ENCODE measurements around the gene ZAR1.
"Not testable (repeated sequence)": the region's sequence is repeated elsewhere in the genome, so short reads cannot be mapped to it uniquely, and the experiment has no call there.

ZAR1 gene, protein sequence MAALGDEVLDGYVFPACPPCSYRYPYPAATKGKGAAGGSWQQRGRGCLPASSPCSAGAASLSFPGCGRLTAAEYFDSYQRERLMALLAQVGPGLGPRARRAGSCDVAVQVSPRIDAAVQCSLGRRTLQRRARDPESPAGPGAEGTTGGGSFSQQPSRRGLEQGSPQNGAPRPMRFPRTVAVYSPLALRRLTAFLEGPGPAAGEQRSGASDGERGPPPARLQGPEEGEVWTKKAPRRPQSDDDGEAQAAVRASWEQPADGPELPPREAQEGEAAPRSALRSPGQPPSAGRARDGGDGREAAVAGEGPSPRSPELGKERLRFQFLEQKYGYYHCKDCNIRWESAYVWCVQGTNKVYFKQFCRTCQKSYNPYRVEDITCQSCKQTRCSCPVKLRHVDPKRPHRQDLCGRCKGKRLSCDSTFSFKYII

GRCh38 chr4:48490012-48490679, at the start of gene ZAR1:
TSS of gene ZAR1 (plus strand) at chr4:48490252. CDS start at chr4:48490292, 40 bp downstream.
- in situ Hi-C loops (cut with MboI; ENCODE audit: low sequenced_read_pairs), result no loop called here

DNA sequence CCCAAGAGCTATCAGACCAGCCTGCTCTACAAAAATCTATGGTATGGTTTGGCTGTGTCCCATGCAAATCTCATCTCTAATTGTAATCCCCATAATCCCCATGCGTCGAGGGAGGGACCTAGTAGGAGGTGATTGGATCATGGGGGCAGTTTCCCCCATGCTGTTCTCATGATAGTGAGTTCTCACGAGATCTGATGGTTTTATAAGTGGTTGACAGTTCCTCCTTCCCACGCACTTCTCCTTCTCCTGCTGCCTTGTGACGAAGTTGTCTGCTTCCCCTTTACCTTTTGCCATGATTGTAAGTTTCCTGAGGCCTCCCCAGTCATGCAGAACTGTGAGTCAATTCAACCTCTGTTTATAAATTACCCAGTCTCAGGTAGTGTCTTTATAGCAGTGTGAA, 49.1 kb upstream of the ZAR1 start:
- in situ Hi-C loops (cut with MboI; ENCODE audit: low sequenced_read_pairs), result not testable (repeated sequence)

DNA sequence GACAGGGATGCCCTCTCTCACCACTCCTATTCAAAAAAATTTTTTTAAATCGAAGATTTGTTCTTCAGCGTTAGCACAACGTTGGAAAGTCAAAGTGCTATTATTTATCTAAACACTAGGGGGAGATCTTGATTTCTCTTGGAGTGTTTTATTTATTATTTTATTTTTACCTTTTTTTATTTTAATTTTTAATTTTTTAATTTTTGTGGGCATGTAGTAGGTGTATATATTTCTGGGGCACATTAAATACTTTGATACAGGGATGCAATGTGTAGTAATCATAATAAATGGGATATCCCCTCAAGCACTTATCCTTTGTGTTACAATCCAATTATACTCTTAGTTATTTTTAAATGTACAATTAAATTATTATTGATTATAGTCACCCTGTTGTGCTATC, 44.3 kb upstream of the ZAR1 start:
- in situ Hi-C loops (cut with MboI; ENCODE audit: low sequenced_read_pairs), result no loop called here

DNA sequence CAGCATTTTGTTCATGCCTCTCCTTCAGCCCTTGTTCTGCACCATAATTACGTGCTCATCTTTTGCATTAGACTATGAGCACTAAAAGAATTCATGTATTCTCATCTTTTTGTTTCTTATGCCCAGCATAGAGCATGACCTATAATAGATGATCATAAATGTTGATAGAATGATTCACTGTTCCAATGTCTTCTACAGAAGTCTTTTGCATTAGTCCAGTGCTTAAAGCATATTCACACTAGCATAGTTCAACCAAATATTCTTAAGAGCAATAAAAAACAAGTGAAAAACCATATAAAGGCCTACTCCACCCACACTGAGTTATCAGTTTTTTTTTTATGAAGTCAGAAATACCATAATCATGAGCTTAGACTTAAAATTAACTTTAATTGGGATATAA, 43.4 kb upstream of the ZAR1 start:
- in situ Hi-C loops (cut with MboI; ENCODE audit: low sequenced_read_pairs), result no loop called here

- in situ Hi-C loops (cut with MboI; ENCODE audit: low sequenced_read_pairs), result no loop called here
Observed at GRCh38 chr4:48449151-48449550, 40.9 kb upstream of the ZAR1 start.

DNA sequence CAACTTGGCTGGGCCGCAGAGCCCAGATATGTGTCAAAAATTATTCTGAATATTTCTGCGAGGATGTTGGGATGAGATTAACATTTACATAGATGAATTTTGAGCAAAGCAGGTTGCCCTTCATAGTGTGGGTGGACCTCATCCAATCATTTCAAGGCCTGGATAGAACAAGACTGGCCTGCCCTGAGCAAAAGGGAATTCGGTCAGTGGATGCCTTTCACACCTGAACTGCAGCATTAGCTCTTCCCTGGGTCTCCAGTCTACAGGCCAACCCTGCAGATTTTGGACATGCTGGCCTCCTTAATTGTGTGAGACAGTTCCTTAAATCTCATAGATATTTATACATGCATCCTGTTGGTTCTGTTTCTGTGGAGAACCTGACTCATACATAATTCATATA, 39.3 kb upstream of the ZAR1 start:
- in situ Hi-C loops (cut with MboI; ENCODE audit: low sequenced_read_pairs), result no loop called here

GRCh38 chr4:48451656-48452055, 38.4 kb upstream of the ZAR1 start:
- in situ Hi-C loops (cut with MboI; ENCODE audit: low sequenced_read_pairs), result not testable (repeated sequence)

DNA sequence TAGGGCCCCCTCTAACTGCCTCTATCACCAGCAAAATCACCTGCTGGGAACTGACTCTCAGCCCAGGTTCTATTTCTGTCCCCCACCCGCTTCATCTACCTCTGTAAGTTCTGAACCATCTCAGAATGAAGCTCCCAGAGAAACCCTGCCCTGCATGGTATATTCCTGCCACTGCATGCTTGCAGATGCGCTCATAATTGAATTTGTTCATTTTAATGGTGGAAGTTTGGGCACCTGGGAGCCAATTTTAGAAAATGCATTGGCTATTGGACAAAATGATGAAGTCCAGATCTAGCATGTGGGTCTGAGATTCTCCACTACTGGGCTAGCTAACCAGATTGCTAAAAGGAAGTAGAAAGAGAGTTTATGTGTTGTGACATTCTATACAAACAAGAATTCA, 35.5 kb upstream of the ZAR1 start:
- in situ Hi-C loops (cut with MboI; ENCODE audit: low sequenced_read_pairs), result no loop called here

DNA sequence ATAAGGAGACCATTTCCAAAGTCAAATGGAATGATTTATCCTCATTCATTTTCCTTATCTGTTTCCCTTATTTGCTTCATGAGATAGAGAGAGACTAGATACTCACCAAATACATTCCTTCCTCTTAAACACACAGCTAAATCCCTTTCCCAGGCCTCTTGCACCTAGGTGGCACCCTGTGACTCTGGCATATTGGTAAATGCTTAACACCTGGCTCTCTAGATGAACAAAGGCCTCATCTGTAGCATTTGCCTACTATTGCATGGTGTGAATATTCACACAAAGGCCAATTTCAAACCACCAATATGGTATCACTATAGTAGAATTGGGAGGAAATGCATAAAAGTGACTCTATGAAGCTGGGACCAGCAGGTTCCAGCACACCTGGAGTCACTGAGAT, 29.1 kb upstream of the ZAR1 start:
- in situ Hi-C loops (cut with MboI; ENCODE audit: low sequenced_read_pairs), result no loop called here

DNA sequence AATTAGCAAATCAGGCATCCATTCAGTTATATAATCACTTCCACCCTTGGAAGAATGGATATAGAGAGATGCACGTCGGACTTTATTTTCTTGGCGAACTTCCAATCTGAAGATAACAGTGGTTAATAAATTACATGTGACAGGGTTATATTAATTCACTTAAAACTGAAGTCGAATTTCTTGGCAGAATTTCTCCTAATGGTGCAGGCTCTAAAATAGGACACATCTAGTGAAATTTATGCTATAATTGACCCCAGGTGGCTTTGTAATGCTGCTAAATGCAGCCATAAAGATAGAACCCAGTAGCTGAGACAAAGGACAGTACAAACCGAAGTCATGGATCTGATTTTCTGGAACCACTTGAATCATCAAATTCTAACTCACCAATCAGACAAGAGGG, 27.7 kb upstream of the ZAR1 start:
- in situ Hi-C loops (cut with MboI; ENCODE audit: low sequenced_read_pairs), result no loop called here

GRCh38 chr4:48467442-48467841, 22.6 kb upstream of the ZAR1 start:
- in situ Hi-C loops (cut with MboI; ENCODE audit: low sequenced_read_pairs), result no loop called here

- in situ Hi-C loops (cut with MboI; ENCODE audit: low sequenced_read_pairs), result no loop called here
Observed at GRCh38 chr4:48467891-48468290, 22.2 kb upstream of the ZAR1 start.

GRCh38 chr4:48470137-48470536, 19.9 kb upstream of the ZAR1 start:
- in situ Hi-C loops (cut with MboI; ENCODE audit: low sequenced_read_pairs), result no loop called here

DNA sequence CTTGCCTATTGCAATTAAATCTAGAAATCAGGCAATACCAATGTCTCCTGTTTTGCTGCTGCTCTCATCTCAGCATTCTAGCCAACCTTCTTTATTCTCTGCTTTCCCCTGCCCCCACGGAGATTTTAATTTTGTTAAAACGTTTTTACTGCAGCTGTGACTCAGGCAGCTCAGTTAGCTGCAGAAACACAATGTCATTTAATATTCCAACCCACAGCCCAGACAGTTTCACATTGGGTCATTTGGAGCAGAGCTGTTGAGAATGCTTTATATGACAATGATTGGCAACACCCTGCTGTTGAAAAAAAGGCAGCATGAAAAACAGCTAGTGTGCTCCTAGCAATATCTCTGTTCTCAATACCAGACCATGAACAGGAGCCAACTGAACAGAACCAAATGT, 19.5 kb upstream of the ZAR1 start:
- in situ Hi-C loops (cut with MboI; ENCODE audit: low sequenced_read_pairs), result no loop called here

GRCh38 chr4:48472794-48473193, 17.3 kb upstream of the ZAR1 start:
- in situ Hi-C loops (cut with MboI; ENCODE audit: low sequenced_read_pairs), result no loop called here

GRCh38 chr4:48475770-48476169, 14.3 kb upstream of the ZAR1 start:
- in situ Hi-C loops (cut with MboI; ENCODE audit: low sequenced_read_pairs), result no loop called here

- in situ Hi-C loops (cut with MboI; ENCODE audit: low sequenced_read_pairs), result no loop called here
Observed at GRCh38 chr4:48478273-48478672, 11.8 kb upstream of the ZAR1 start.

GRCh38 chr4:48481581-48481980, 8.5 kb upstream of the ZAR1 start:
- in situ Hi-C loops (cut with MboI; ENCODE audit: low sequenced_read_pairs), result no loop called here

- in situ Hi-C loops (cut with MboI; ENCODE audit: low sequenced_read_pairs), result no loop called here
Observed at GRCh38 chr4:48483006-48483776, 6.9 kb upstream of the ZAR1 start, which contains the start of gene SLC10A4. TSS of gene SLC10A4 (plus strand) at chr4:48483343. CDS start at chr4:48483562, 219 bp downstream.

- in situ Hi-C loops (cut with MboI; ENCODE audit: low sequenced_read_pairs), result no loop called here
Observed at GRCh38 chr4:48483777-48484493, 6.1 kb upstream of the ZAR1 start.

Data from HL-60/S4 (cell line).